Suprapubic skin (tissue), 4 donors: ENCODE data around the gene KRT4. TPM values are rescaled to one million over a fixed set of nuclear protein-coding genes. Genes with fewer than 3 reads are reported as not detected.

Experiments used
- DNase-seq, 2 donors: peaks; one replicate each; pipeline ENCODE4 v3.0.0-alpha.2; 2019; ENCODE audit warnings: low spot score in 2 of 2
- H3K27ac ChIP-seq: fragments of 200-600 bp; sonication (generic); one replicate; pipeline ENCODE4 v1.5.1; 2019
- H3K27me3 ChIP-seq: fragments of 200-600 bp; sonication (generic); one replicate; pipeline ENCODE4 v1.5.1; 2019
- H3K36me3 ChIP-seq: fragments of 200-600 bp; sonication (generic); one replicate; pipeline ENCODE4 v1.5.1; 2019
- H3K4me1 ChIP-seq: fragments of 200-600 bp; sonication (generic); one replicate; pipeline ENCODE4 v1.5.1; 2019
- H3K4me3 ChIP-seq: fragments of 200-600 bp; sonication (generic); one replicate; pipeline ENCODE4 v1.5.1; 2019; ENCODE audit warnings: mild to moderate bottlenecking
- H3K9me3 ChIP-seq: fragments of 200-600 bp; sonication (generic); one replicate; pipeline ENCODE4 v1.5.1; 2019
- CTCF ChIP-seq, 2 donors: fragments of 200-600 bp in 1 of 2; fragments of 450-650 bp in 1 of 2; sonication (generic) in 1 of 2; IDR thresholded peaks; one replicate each; pipeline ENCODE4 v1.5.1; 2016 to 2019; ENCODE audit warnings: antibody characterized with exemption in 2 of 2, mild to moderate bottlenecking in 1 of 2, moderate library complexity in 1 of 2
- EP300 ChIP-seq: sonication (generic); formaldehyde crosslinking; IDR thresholded peaks from one replicate; pipeline ENCODE4 v1.6.1; 2017; ENCODE audit warnings: antibody characterized with exemption
- POLR2A ChIP-seq, 2 donors: fragments of 450-650 bp; IDR thresholded peaks; one replicate each; pipeline ENCODE4 v1.6.1; 2017; ENCODE audit warnings: antibody characterized with exemption in 2 of 2, mild to moderate bottlenecking in 2 of 2, moderate library complexity in 2 of 2
- POLR2AphosphoS5 ChIP-seq, 3 donors: sonication (generic); formaldehyde crosslinking; IDR thresholded peaks; one replicate each; pipeline ENCODE4 v1.6.1; 2017; ENCODE audit warnings: antibody characterized with exemption in 3 of 3
- WGBS: methylation state at CpG from one replicate; pipeline ENCODE4 v1.1.5; 2018; 5-methylcytosine and 5-hydroxymethylcytosine counted together
- total RNA-seq, 4 donors: library from RNA; depleted of rRNA; stranded (reverse); fragments of >200 nt; gene quantifications; one replicate each; pipeline ENCODE4 v1.1.0, GENCODE V29; 2016

KRT4 gene
- total RNA-seq, 4 donors from 2014 or later: 0.32 to 1.6 (median 0.76) TPM

GRCh38 chr12:52847335-52848102, 33.6 kb upstream of the KRT4 start:
- DNase-seq: peak in 1 of 2 donors; percentile 62
- H3K27ac ChIP-seq: peak overlapping the region; percentile 31
- H3K4me3 ChIP-seq: no peak overlapping the region
- H3K9me3 ChIP-seq: no peaks in the 10 kb centered on the region
- H3K36me3 ChIP-seq: no peaks in the 10 kb centered on the region
- no peaks in the 10 kb centered on the region for H3K27me3 ChIP-seq
- peaks cover 21% of the 10 kb centered on the region for H3K4me1 ChIP-seq
- WGBS: 67% methylated on average over 7 of the region's 12 CpGs
- TF ChIP-seq POLR2AphosphoS5 (IDR thresholded peaks at IDR 0.05) (no peak), CTCF (IDR thresholded peaks at IDR 0.05) (no peak)

GRCh38 chr12:52846356-52846970, 32.5 kb upstream of the KRT4 start:
- Histone ChIP-seq H3K9me3 (no peaks in the 10 kb centered on the region), H3K27ac (no peak overlapping the region), H3K36me3 (no peaks in the 10 kb centered on the region), H3K27me3 (no peaks in the 10 kb centered on the region), H3K4me3 (no peak overlapping the region), H3K4me1 (peaks cover 21% of the 10 kb centered on the region)
- TF ChIP-seq POLR2A (IDR thresholded peaks at IDR 0.05): no peak
- no peak for TF ChIP-seq EP300
- TF ChIP-seq CTCF (IDR thresholded peaks at IDR 0.05): no peak
- TF ChIP-seq POLR2AphosphoS5 (IDR thresholded peaks at IDR 0.05): no peak
- WGBS: 77% methylated on average over 8 of the region's 8 CpGs
- DNase-seq: peak in 1 of 2 donors; percentile 41

DNA sequence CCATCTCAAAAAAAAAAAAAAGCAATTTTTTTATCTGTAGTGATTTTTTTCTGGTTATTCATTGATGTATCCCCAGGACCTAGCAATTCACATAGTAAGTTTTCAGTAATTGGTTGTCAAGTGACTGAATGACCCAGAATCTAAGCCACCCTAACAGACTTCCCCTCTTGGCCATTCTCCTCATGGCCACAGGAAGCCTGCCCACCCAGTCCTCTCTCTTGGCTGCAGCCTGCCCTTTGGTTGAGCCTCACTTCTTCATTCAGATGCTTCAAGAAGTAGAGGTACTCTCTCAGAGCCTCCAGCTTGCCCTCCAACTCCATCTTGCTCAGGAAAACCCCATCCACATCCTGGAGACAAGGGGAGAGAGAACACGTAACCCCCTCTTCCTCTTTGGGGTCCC, 32.0 kb upstream of the KRT4 start:
- peak in 1 of 2 donors; percentile 19 for DNase-seq
- Histone ChIP-seq H3K4me3 (no peak overlapping the region), H3K27ac (no peak overlapping the region), H3K36me3 (no peaks in the 10 kb centered on the region), H3K27me3 (no peaks in the 10 kb centered on the region), H3K4me1 (peaks cover 21% of the 10 kb centered on the region), H3K9me3 (no peaks in the 10 kb centered on the region)
- WGBS: 56% methylated on average over 1 of the region's 1 CpG
- TF ChIP-seq POLR2AphosphoS5 (IDR thresholded peaks at IDR 0.05): no peak
- TF ChIP-seq EP300: no peak
- no peak for TF ChIP-seq CTCF (IDR thresholded peaks at IDR 0.05)
- no peak for TF ChIP-seq POLR2A (IDR thresholded peaks at IDR 0.05)

- 91% methylated on average over 10 of the region's 11 CpGs for WGBS
- Histone ChIP-seq H3K27me3 (no peaks in the 10 kb centered on the region), H3K36me3 (no peaks in the 10 kb centered on the region), H3K9me3 (no peaks in the 10 kb centered on the region), H3K27ac (no peak overlapping the region), H3K4me1 (peaks cover 21% of the 10 kb centered on the region), H3K4me3 (no peak overlapping the region)
- peak in 1 of 2 donors; percentile 48 for DNase-seq
- TF ChIP-seq POLR2A (IDR thresholded peaks at IDR 0.05) (no peak), POLR2AphosphoS5 (IDR thresholded peaks at IDR 0.05) (no peak), CTCF (IDR thresholded peaks at IDR 0.05) (no peak), EP300 (no peak)
These were observed 30.5 kb upstream of the KRT4 start for GRCh38 chr12:52844386-52844785.

DNA sequence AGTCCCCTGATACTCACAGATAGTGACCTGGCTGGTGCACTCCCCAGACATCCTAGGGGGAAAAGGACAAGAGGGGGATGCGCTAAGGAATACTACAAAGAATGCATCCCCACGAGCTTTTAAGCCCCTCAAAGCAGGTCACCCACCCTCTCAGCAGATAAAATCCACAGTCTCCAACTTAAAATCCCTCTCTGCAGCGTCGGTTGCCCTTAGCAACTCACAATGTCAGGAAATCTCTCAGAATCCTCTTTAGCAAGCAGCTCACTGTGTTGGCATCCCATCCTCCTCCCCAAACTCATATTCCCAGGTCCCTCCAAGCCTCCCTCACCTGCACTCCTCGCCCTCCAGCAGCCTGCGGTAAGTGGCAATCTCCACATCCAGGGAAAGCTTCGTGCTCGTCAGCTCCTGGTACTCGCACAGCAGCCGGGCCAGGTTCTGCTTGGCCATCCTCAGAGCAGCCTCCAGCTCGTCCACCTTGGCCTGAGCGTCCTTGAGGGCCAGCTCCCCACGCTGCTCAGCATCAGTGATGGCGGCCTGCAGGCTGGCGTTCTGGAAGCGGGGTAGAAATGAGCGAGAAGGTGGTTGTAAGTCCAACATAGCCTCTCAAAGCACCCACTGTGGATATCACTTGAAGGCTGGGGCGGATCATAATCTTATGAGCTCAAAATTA, 25.7 kb upstream of the KRT4 start:
- no peaks in the 10 kb centered on the region for H3K9me3 ChIP-seq
- H3K36me3 ChIP-seq: no peaks in the 10 kb centered on the region
- DNase-seq: no peak
- H3K27ac ChIP-seq: no peak overlapping the region
- TF ChIP-seq CTCF (IDR thresholded peaks at IDR 0.05) (no peak), POLR2A (IDR thresholded peaks at IDR 0.05) (no peak), EP300 (no peak)
- no peaks in the 10 kb centered on the region for H3K27me3 ChIP-seq
- WGBS: 81% methylated on average over 18 of the region's 18 CpGs
- H3K4me3 ChIP-seq: no peak overlapping the region
- H3K4me1 ChIP-seq: peaks cover 5% of the 10 kb centered on the region
